K562 (cell line): ENCODE measurements around the gene NFYC. TPM values are rescaled to one million over a fixed set of nuclear protein-coding genes. Genes with fewer than 3 reads are reported as not detected.

Experiments used
- ATF4 ChIP-seq: fragments of 450-650 bp; formaldehyde crosslinking; IDR thresholded peaks from 2 replicates; pipeline ENCODE4 v1.4.0; 2022; ENCODE audit warnings: mild to moderate bottlenecking, moderate library complexity
- DNMT1 ChIP-seq: fragments of 450-650 bp; IDR thresholded peaks from 2 replicates; pipeline ENCODE4 v1.6.1; 2016; ENCODE audit warnings: antibody characterized with exemption, mild to moderate bottlenecking
- E4F1 ChIP-seq: fragments of 250-450 bp; sonication (Bioruptor Pico); IDR thresholded peaks from 2 replicates; pipeline ENCODE4 v1.5.0; 2021; ENCODE audit warnings: mild to moderate bottlenecking, borderline replicate concordance
- FOXJ2 ChIP-seq: fragments of 200-800 bp; sonication (Bioruptor generic); IDR thresholded peaks from 2 replicates; pipeline ENCODE4 v1.6.1; 2016; ENCODE audit warnings: missing genetic modification characterization, missing compliant biosample characterization
- GTF2F1 ChIP-seq: IDR thresholded peaks from 2 replicates; pipeline ENCODE4 v1.6.1; 2011; ENCODE audit warnings: low read depth, low read length, improper control_type of control experiment
- HNRNPUL1 ChIP-seq: fragments of 200-400 bp; formaldehyde crosslinking; IDR thresholded peaks from 2 replicates; pipeline ENCODE4 v1.6.1; 2017; ENCODE audit warnings: low read length
- KLF6 ChIP-seq: fragments of 250-450 bp; sonication (Bioruptor Pico); IDR thresholded peaks from 2 replicates; pipeline ENCODE4 v1.4.0; 2020; ENCODE audit warnings: mild to moderate bottlenecking, moderate library complexity, borderline replicate concordance
- PCBP1 ChIP-seq: fragments of 200-400 bp; formaldehyde crosslinking; IDR thresholded peaks from 2 replicates; pipeline ENCODE4 v1.6.1; 2018; ENCODE audit warnings: mild to moderate bottlenecking, low read depth, low read length; ENCODE audit not compliant: poor library complexity, severe bottlenecking
- STAT5A ChIP-seq: IDR thresholded peaks from 2 replicates; pipeline ENCODE4 v1.6.1; 2012; ENCODE audit warnings: low read length, inconsistent platforms, borderline replicate concordance
- TCF3 ChIP-seq: sonication (generic); formaldehyde crosslinking; IDR thresholded peaks from 2 replicates; pipeline ENCODE4 v1.4.0; 2020; ENCODE audit warnings: mild to moderate bottlenecking, missing genetic modification reagents
- ZFX ChIP-seq: sonication (generic); formaldehyde crosslinking; IDR thresholded peaks from 2 replicates; pipeline ENCODE4 v1.8.0; 2022; ENCODE audit warnings: mild to moderate bottlenecking, missing genetic modification reagents, moderate library complexity
- ZNF133 ChIP-seq: fragments of 250-450 bp; sonication (Bioruptor Pico); IDR thresholded peaks from 2 replicates; pipeline ENCODE4 v1.4.0; 2020; ENCODE audit warnings: mild to moderate bottlenecking
- polyA plus RNA-seq, 8 experiments: library from polyadenylated mRNA; depleted of rRNA in 4 of 8; stranded (reverse) in 5 of 8; unstranded in 3 of 8; fragments of >200 nt; fragmentation: Nextera tagmentation in 2 of 8; fragmentation: Illumina TruSeq in 1 of 8; extraction: Ambion mirVana in 2 of 8; extraction: Trizol in 1 of 8; gene quantifications; 2 replicates each; pipeline versions ENCODE4 v1.2.1 to v1.2.3, GENCODE V29; 2011 to 2014; ENCODE audit warnings: inconsistent platforms in 1 of 8, missing spikeins in 1 of 8
- total RNA-seq, 7 experiments: library from RNA; depleted of rRNA in 6 of 7; stranded (reverse); fragments of >200 nt in 6 of 7; fragmentation: Illumina TruSeq in 2 of 7; extraction: Trizol in 2 of 7; gene quantifications; 2 replicates each; pipeline versions ENCODE4 v1.2.1 to v1.2.3, GENCODE V29; 2011 to 2021; ENCODE audit warnings: low replicate concordance in 1 of 7
- TF ChIP-seq, protein P1 (sequence below): sonication (generic); formaldehyde crosslinking; IDR thresholded peaks from 2 replicates; pipeline ENCODE4 v1.8.1; 2023; ENCODE audit warnings: mild to moderate bottlenecking, missing genetic modification reagents

Gene NFYC
- total and polyA plus RNA-seq, 9 of the 15 experiments (the other 6 are each of a cell fraction or from before 2014, with no cell fraction given): 4.8 to 59.8 (median 41.1) TPM

DNA sequence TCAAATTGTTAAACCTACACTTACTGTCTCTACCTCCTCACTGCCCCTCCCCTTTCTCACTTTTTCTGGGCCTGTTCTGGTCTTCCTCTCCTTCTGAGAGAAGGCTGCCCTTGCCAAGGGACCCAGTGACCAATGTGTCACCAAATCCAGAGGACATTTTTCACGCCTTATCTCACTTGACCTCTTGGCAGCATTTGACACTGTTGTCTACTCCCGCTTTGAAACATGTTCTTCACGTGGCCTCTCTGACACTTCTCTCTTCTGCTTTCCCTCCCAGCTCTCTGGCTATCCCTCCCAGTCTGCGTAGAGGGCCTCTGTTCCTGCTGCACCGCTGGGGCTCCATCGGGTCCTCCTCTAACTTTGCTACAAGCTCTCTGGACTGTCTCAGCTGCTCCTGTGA lies 117.4 kb downstream of the NFYC start (continued):
- TF ChIP-seq E4F1 (CRISPR knock-in tag) (no peak), STAT5A (no peak), TCF3 (CRISPR knock-in tag) (peak; percentile 43), KLF6 (CRISPR knock-in tag) (no peak), HNRNPUL1 (no peak), ZNF133 (CRISPR knock-in tag) (no peak), ATF4 (CRISPR knock-in tag) (no peak), ZFX (CRISPR knock-in tag) (no peak), DNMT1 (no peak), FOXJ2 (tag) (no peak), PCBP1 (no peak), GTF2F1 (no peak)
- TF ChIP-seq, protein P1, sequence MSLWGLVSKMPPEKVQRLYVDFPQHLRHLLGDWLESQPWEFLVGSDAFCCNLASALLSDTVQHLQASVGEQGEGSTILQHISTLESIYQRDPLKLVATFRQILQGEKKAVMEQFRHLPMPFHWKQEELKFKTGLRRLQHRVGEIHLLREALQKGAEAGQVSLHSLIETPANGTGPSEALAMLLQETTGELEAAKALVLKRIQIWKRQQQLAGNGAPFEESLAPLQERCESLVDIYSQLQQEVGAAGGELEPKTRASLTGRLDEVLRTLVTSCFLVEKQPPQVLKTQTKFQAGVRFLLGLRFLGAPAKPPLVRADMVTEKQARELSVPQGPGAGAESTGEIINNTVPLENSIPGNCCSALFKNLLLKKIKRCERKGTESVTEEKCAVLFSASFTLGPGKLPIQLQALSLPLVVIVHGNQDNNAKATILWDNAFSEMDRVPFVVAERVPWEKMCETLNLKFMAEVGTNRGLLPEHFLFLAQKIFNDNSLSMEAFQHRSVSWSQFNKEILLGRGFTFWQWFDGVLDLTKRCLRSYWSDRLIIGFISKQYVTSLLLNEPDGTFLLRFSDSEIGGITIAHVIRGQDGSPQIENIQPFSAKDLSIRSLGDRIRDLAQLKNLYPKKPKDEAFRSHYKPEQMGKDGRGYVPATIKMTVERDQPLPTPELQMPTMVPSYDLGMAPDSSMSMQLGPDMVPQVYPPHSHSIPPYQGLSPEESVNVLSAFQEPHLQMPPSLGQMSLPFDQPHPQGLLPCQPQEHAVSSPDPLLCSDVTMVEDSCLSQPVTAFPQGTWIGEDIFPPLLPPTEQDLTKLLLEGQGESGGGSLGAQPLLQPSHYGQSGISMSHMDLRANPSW (CRISPR knock-in tag): no peak
